GM18498 (cell line): ENCODE data around the gene IPMK.
"Not testable (repeated sequence)": the region's sequence is repeated elsewhere in the genome, so short reads cannot be mapped to it uniquely, and the experiment has no call there.

ENCODE experiments used
- ATAC-seq: cut with Tn5 transposase; IDR thresholded peaks from one replicate; pipeline ENCODE4 v1.9.1; 2021; ENCODE audit warnings: mild to moderate bottlenecking, moderate library complexity; ENCODE audit not compliant: unreplicated experiment

IPMK gene

GRCh38 chr10:58157076-58157766, 110.5 kb downstream of the IPMK start:
- ATAC-seq = no peak

- not testable (repeated sequence) for ATAC-seq
These were observed 111.8 kb downstream of the IPMK start for GRCh38 chr10:58155941-58156340.

DNA sequence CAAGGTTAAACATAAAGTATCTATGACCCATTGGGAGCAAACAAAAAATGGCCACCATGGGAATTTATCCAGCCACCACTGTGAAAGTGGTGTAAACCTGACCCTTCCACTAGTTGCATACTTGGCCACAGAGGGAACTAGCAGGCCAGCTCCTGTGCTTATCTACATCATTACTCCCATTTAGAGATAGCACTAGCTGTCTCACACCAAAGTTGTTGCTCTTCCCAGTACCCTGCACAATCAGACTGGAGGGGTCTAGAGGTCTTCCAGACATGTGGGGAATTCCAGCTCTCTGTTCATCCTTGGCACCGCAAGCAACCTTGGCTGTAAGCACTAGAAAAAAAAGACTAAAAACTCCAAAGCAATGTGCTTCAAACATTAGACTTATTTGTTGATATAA, 113.9 kb downstream of the IPMK start:
- no peak for ATAC-seq

- ATAC-seq = no peak
These were observed 114.9 kb downstream of the IPMK start for GRCh38 chr10:58152673-58153263.

DNA sequence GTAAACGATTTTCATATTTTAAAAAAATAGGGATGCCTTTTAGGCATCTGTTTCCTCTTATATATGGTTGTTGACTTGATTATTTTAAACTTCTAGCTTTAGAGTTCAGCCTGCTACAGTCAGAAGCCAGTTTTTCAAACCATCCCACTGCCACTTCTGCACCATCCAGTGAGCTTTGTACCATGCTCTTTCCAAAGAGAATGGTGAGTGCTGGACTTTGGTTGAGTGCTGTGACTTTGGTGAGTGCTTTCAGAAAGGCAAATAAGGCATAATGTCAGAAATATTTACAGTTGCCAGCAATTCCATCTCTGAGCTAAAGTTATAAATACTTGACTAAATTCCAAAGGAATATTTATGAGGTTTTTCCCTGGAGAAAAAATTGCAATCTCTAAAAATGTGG, 117.4 kb downstream of the IPMK start:
- ATAC-seq = no peak

GRCh38 chr10:58143944-58144343, 123.8 kb downstream of the IPMK start:
- ATAC-seq = no peak
